Skeletal muscle cell (primary cell): ENCODE data around the gene KLHDC8A.
"Not testable (repeated sequence)": the region's sequence is repeated elsewhere in the genome, so short reads cannot be mapped to it uniquely, and the experiment has no call there.

Experiments
- DNase-seq: peaks from one replicate; pipeline ENCODE4 v3.0.0-alpha.2; 2010; ENCODE audit warnings: low read depth
- H3K4me3 ChIP-seq: 2 replicates; pipeline ENCODE4 v1.5.1; 2011; ENCODE audit warnings: low read depth, mild to moderate bottlenecking, control low read depth, low read length, moderate library complexity

Gene KLHDC8A, protein sequence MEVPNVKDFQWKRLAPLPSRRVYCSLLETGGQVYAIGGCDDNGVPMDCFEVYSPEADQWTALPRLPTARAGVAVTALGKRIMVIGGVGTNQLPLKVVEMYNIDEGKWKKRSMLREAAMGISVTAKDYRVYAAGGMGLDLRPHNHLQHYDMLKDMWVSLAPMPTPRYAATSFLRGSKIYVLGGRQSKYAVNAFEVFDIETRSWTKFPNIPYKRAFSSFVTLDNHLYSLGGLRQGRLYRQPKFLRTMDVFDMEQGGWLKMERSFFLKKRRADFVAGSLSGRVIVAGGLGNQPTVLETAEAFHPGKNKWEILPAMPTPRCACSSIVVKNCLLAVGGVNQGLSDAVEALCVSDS

DNA sequence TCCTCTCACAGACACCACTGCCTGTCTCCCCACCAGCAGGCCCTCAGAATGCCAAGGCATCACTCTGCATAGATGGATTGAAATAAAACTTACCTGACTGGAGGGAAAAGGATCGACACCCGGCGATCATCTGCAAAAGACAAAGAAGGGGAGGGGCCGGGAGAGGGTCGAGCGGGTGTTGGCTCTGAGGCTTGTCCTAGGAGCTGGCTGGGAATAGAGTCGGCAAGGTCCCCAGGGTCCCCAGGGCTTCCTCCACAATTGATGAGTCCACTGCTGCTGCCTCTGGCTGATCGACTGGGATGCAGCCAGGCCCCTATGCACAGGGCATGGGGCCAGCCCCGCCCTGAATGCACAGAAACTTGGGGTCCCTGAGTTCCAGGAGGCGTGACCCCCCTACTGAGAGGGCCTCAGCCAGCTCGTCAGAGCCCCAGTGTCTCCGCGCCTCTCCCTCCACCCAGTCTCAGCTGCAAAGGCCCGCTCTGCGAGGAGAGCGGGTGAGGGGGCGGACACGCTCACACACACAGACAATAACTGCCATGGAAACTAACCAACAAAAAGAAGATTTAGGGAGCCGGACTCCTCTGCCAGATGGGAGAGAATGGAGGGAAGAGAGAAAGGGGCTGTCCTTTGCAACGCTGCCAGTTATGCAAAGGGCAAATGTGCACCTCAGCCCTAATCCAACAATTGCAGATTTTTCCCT, at the start of gene KLHDC8A:
KLHDC8A (minus strand) TSS at position 483 of the 700 bp plus-strand sequence. CDS start 13,318 bp downstream, outside the sequence.
- no peak within 1 kb of the TSS for H3K4me3 ChIP-seq
- no peak for DNase-seq

DNA sequence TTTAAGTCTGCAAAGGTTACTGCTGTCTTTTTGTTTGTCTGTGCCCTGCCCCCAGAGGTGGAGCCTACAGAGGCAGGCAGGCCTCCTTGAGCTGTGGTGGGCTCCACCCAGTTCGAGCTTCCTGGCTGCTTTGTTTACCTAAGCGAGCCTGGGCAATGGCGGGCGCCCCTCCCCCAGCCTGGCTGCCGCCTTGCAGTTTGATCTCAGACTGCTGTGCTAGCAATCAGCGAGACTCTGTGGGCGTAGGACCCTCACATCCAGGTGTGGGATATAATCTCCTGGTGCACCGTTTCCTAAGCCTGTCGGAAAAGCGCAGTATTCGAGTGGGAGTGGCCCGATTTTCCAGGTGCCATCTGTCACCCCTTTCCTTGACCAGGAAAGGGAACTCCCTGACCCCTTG, 49.5 kb upstream of the KLHDC8A start:
- DNase-seq, H3K4me3 ChIP-seq: not testable (repeated sequence)

DNA sequence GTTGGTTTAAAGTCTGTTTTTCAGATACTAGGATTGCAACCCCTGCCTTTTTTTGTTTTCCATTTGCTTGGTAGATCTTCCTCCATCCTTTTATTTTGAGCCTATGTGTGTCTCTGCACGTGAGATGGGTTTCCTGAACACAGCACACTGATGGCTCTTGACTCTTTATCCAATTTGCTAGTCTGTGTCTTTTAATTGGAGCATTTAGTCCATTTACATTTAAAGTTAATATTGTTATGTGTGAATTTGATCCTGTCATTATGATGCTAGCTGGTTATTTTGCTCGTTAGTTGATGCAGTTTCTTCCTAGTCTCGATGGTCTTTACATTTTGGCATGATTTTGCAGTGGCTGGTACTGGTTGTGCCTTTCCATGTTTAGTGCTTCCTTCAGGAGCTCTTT, 47.8 kb upstream of the KLHDC8A start:
- not testable (repeated sequence) for DNase-seq, H3K4me3 ChIP-seq

DNA sequence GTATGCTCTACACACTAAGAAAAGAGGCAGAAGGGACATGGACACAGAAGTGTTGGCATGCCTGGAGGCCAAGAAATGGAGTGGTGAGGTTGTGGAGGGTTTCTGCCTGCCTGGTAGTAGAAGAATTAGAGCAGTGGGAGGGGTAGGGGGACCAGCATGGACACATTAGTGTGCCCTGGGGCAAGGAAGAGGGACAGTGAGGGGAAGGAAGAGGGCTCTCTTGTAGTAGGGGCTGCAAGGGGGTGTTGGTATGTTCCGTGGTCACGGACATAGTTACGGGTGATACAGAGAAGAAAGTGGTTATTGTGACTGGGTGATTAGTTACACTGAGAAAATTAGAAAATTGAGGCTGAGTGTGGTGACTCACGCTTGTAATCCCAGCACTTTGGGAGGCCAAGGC, 41.9 kb upstream of the KLHDC8A start:
- H3K4me3 ChIP-seq, result no peak overlapping the region

DNA sequence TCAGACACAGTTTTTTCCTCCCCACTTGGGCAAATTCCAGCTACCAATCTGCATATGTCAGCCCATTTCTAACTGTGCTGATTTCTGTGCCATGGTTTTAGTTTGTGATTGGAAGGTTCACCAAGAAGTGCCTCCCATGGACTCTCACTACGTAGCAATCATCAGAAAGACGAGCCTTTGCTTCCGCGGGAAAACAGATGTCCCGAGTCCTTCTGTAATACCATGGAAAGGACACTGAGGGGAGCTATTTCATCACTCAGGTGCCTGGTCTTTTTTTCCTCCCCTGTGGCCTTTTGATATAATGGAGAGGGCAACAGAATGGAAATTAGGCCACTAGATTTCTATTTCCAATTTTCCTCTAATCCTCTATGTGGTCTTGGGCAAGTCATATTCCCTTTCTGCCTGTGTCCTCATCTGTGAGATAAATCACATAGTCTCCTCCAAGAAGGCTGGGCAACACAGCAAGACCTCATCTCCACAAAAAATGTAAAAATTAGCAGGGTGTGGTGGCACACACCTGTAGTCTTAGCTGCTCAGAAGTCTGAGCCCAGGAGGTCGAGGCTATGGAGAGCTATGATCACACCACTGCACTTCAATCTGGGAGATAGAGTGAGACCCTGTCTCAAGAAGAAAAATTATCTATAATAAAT, 40.4 kb upstream of the KLHDC8A start:
- no peak for DNase-seq
- H3K4me3 ChIP-seq, result no peak overlapping the region

More for the DNA sequence above, 41.9 kb upstream of the KLHDC8A start:
- DNase-seq, result no peak

DNA sequence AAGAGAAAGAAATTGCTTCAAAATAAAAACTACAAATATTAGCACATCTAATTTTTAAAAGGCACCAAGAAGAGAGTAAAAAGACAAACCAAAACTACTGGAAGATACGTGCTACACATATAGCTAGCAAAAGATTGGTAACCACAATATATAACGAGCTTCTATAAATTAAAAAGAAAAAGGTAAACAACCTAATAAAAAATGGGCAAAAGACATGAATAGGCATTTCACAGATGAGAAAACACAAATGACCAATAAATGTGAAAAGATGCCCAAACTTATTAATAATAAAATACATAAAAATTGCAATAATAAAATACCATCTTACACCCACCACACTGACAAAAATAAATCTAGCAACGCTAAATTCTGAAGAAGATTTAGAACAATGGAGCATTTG, 38.9 kb upstream of the KLHDC8A start:
- no peak for DNase-seq
- no peak overlapping the region for H3K4me3 ChIP-seq

DNA sequence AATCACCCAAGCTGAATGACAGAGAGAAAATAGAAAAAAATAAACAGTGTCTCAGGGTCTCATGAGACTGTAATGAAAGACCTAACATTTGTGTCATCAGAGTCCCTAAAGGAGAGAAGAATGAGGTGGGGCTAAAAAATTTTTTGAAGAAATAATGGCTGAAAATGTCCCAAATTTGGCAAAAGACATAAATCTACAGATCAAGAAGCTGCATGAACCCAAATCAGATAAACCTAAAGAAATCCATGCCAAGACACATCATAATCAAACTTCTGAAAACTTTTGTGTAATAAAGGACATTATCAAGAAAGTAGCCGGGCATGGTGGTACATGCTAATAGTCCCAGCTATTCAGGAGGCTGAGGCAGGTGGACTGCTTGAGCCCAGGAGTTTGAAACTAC, 35.9 kb upstream of the KLHDC8A start:
- H3K4me3 ChIP-seq, result no peak overlapping the region
- DNase-seq, result no peak

DNA sequence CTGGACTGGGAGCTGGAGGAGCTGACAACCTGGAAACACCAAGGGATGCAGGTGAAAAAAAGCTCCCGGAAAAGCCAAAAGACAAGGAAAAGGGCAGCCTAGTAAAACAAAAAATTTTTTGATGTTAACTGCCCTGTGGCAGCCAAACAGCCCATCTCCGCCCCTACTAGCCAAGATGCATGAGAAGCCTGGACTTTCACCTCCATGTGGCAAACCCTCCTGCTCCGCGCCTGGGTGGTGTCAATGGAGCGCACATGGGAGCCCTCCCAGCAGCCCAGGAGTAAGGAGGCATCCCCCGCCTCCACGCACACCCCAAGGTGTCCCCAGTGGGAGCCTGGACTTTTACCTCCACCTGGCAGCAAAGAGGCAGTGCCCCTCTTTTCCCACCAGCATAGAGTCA, 34.7 kb upstream of the KLHDC8A start:
- no peak for DNase-seq
- no peak overlapping the region for H3K4me3 ChIP-seq

DNA sequence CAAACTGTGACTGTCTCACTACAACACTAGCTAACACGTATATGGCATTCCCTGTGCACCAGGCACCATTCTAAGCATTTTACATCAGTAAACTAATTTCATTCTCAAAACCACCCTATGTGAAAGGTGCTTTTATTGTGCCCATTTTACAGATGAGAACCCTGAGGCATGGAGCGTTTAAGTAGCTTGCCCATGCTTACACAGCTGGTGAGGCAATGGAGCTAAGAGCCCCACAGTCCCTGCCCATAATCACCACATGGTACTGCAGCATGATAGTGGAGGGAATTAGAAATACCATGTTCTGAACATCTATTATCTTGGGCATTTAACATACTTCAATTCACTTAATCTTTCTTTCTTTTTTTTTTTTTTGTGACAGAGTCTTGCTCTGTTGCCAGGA, 31.1 kb upstream of the KLHDC8A start:
- H3K4me3 ChIP-seq, result no peak overlapping the region
- DNase-seq, result no peak

DNA sequence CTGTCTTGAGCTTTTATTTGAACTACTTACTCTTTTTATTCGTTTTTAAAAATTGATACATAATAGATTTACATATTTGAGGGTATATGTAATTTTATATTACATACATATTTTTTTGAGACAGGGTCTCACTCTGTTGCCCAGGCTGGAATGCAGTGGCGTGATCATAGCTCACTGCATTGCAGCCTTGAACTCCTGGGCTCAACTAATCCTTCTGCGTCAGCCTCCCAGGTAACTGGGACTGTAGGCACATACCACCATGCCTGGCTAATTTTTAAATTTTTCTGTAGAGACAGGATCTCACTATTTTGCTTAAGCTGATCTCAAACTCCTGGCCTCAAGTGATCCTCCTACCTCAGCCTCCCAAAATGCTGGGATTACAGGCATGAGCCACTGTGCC, 26.3 kb upstream of the KLHDC8A start:
- DNase-seq, H3K4me3 ChIP-seq: not testable (repeated sequence)

DNA sequence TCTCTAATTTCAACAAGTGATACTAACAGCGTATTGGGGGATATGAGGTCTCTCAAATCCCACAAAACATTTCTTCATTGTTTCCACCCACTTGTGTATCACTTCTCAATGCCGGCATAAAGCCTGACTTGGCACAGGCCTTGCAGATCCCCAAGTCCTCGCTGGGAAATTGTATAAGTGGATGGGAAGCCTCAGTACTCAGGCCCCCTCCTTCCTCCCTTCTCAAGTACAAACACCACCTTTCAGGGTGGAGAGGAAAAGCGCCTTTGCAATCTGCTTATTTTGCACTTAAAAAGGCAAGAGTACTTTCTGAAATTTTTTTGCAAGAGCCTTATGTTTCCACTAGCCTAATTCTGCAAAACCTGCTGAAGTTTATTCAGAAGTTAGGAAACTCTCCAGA, 25.8 kb upstream of the KLHDC8A start:
- no peak overlapping the region for H3K4me3 ChIP-seq
- DNase-seq, result no peak

DNA sequence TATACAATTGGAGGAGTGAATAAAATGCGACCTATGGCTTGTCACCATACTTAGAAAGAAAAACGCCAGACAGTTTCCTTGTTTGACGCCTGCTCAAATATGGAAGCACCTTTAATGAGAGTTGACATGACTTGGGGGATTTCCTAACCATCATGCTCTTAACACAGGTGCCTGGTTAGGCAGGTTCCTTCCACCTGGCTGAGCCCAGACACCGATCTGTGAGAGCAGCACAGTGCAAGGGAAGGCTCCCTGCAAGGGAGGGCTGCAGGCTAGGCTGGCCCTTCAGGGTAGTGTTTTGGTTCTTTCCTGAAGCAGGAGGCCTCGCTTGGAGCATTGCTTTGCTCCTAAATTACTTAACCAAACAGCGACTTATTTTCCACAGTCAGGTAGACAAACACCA, 24.6 kb upstream of the KLHDC8A start:
- no peak overlapping the region for H3K4me3 ChIP-seq
- DNase-seq, result no peak

DNA sequence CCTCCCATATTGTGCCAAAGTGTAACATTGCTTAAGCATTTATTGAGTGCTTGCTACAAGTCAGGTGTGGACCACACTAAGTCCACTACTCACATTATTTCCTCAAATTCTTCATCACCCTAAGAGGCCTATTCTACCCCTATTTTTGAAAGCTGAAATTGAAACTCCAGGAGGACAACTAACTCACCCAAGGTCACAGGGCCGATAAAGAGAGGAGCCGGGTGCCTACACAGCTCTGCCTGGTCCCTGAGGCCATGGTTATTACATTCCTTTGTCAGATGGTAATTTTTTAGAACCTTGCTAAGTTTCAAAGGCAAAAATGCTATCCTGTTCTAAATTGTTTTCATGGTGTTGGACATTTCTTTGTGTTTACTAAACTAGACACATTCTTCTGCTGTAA, 24.2 kb upstream of the KLHDC8A start:
- H3K4me3 ChIP-seq, result no peak overlapping the region
- DNase-seq, result no peak

DNA sequence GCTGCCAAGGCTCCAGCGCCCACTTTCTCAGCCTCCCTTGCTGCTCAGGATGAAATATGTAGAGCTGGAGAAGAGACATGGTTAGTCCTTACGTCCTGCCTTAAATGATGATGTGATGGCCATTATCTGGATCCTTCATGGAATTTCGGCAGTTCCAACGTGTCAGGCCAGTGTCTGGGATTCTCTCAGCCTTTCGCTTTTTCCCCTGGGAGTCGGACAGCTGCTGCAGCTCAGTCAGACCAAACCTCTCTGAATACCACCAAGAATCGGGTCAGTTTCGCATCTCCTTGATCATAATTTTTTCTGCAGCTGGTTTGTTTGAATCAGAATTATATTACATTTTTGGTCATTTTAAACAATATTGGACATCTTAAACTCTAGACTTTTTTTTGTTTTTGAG, 22.3 kb upstream of the KLHDC8A start:
- no peak overlapping the region for H3K4me3 ChIP-seq

DNA sequence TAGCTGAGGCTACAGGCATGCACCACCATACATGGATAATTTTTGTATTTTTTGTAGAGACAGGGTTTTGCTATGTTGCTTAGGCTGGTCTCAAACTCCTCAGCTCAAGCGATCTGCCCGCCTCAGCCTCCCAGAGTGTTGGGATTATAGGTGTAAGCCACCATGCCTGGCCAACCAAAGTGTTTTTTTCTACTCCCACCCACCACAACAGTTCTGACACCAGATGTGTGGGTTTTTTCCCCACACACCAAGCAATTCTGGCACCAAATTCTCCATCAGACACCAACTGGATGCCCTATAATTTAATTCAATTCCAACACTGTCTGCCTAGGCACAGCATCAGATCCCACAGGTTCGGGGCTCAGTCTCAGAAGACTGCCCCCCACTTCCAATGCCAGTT, 20.6 kb upstream of the KLHDC8A start:
- H3K4me3 ChIP-seq, result no peak overlapping the region
- DNase-seq, result no peak

More for the DNA sequence above, 22.3 kb upstream of the KLHDC8A start:
- no peak for DNase-seq

DNA sequence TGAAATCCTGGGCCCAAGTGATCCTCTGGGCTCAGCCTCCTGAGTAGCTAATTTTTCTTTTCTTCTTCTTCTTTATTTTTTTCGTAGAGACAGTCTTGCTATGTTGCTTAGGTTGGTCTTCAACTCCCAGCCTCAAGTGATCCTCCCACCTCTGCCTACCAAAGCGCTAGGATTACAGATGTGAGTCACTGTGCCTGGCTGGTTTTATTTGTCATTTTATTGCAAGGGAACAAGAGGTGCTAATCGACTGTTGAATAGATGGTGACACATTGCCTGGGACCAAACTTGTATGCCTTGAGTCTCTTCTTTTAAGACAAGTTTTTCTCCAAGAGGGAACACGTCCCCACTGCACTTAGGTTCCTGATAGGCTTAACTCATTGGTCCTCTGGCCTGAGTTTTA, 20.0 kb upstream of the KLHDC8A start:
- no peak overlapping the region for H3K4me3 ChIP-seq
- DNase-seq, result no peak

DNA sequence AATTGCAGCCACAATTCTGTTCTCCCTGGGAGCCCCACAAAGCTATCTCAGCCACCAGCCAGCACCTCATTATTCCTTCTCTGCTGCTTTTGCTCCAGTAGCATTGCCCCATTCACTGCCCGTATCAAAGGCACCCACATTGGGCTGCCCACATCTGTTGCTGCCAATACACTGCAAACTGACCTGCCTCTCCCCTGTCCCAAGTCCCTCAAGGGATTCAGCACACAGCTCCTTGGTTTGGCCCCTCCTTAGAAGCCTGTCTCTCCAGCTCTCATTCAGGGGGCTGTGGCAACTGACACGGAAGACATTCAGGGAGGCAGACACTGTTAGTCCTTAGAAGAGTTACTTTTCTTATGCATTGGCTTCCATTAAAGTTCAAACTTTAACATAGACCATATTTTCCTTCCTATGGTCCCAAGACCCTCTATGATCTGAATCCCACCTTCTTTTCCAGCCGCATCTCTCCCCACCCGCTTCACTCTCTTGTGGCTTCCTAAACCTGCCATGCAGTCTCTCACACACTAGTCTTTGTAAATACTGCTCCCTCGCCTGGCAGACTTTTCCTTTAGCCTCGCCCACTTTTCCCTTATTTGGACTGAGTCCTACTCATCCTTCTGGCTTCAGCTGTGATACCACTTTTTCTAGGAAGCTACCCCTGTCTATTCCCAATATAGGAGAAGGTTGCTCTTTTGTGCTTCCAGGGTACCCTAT, 19.3 kb upstream of the KLHDC8A start:
- no peak overlapping the region for H3K4me3 ChIP-seq
- no peak for DNase-seq

DNA sequence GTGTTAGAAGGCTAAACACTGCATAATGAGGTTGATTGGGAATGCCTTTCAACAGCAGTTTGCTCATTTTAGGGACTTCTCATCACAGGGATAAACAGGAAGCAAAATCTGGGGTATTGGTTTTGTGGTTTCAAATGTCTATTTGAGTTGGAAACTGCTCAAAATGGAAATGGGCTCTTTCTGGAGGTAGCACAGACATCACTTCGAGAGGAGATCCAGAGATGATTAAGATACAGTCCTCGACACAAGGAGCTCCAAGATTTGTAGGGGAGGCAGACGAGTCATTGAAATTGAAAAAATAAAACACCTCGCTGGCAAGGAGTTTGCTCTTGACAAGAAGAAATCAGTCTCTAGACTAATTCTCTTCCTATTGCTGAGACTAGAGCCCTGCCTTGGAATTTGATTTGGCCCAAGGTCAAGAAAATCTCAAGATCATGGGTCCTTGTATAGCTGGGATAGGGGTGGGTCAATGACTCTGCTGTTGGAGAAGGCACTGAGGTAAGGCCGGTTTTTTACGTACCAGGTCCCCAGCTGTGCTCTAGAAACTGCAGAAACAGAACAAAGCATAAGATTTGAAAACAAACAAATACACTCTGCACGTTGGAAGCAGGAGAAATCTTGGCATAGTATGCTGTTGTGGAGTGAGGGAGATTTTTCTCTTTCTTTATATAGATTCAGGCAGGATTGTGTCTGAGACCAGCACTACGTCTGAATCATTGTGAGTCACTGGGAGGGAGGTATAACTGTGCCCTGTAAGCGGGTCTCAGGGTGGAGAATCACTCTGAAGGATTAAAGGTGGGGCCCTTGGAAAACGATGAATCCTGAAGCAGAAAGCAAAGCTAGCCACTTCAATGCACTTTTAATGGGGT, 17.7 kb upstream of the KLHDC8A start:
- no peak overlapping the region for H3K4me3 ChIP-seq
- DNase-seq, result no peak

DNA sequence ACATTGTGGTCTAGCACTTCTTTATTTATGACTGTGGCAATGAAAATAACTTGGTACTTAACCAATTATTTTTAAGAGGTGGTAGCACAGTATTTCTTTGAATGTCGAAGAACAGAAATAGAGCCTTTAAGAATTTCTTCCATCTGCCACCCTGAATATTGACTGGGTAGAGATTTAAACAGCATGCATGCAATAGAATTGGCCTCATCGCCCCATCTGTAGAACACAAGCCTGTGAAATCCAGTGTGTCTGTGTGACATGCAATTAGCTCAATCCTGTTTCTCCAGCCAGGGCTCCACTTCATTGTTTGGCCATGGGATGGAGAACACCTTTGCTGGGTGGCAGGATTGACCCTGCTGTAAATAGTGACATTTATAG, 17.1 kb upstream of the KLHDC8A start:
- no peak for DNase-seq
- no peak overlapping the region for H3K4me3 ChIP-seq
